PC-3 (cell line): ENCODE results near the gene UNC5B.

Experiments
- CTCF ChIP-seq: fragments of 300-600 bp; sonication (generic); conservative IDR thresholded peaks from 2 replicates; pipeline ENCODE4 v1.5.1; 2017; ENCODE audit warnings: antibody characterized with exemption, low read depth, mild to moderate bottlenecking, low read length
- EZH2 ChIP-seq: fragments of 300-600 bp; sonication (generic); IDR thresholded peaks from one replicate; pipeline ENCODE4 v1.6.1; 2017; ENCODE audit warnings: antibody characterized with exemption, mild to moderate bottlenecking, low read length; ENCODE audit not compliant: unreplicated experiment
- EZH2phosphoT487 ChIP-seq: fragments of 300-600 bp; sonication (generic); IDR thresholded peaks from 2 replicates; pipeline ENCODE4 v1.6.1; 2018; ENCODE audit warnings: mild to moderate bottlenecking, antibody characterized with exemption, low read length, borderline replicate concordance

- TF ChIP-seq CTCF (no peak), EZH2 (no peak), EZH2phosphoT487 (no peak)
Measured at GRCh38 chr10:71212318-71213126, at the start of gene UNC5B.
